ENCODE results near the gene EVI5.

The EVI5 gene

DNA sequence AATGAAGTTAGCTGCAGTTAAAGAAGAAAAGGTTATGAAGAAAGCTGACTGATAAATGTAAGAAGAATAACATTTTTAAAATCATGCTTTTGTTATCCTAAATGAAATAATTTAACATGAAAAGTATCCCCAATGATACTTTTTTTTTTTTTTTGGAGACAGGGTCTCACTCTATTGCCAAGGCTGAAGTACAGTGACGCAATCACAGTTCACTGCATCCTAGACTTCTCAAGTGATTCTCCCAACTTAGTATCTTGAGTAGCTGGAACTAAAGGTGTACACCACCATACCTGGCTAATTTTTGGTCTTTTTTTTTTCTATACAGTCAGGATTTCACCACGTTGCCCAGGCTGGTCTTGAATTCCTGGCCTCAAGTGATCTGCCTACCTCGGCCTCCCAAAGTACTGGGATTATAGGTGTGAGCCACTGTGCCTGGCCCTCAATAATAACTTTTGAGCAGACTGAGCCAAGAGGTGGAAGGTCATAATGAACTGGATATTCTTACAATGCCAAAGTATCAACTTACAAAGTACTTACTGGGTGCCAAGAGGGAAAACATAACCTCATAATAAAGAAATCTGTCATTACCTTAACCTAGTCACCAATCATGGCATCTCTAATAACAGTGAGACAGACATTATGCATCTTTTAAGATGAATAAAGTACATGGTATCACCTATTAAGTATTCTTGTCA lies 94.5 kb downstream of the EVI5 start:
- no peak overlapping the region for H3K27ac ChIP-seq
- H3K9me3 ChIP-seq = no peaks in the 10 kb centered on the region
- H3K4me3 ChIP-seq (ENCODE audit: low read depth in 1 of 2, low read length in 1 of 2) = no peak overlapping the region
- H3K36me3 ChIP-seq = peaks cover 52% of the 10 kb centered on the region
- TF ChIP-seq, protein P1, sequence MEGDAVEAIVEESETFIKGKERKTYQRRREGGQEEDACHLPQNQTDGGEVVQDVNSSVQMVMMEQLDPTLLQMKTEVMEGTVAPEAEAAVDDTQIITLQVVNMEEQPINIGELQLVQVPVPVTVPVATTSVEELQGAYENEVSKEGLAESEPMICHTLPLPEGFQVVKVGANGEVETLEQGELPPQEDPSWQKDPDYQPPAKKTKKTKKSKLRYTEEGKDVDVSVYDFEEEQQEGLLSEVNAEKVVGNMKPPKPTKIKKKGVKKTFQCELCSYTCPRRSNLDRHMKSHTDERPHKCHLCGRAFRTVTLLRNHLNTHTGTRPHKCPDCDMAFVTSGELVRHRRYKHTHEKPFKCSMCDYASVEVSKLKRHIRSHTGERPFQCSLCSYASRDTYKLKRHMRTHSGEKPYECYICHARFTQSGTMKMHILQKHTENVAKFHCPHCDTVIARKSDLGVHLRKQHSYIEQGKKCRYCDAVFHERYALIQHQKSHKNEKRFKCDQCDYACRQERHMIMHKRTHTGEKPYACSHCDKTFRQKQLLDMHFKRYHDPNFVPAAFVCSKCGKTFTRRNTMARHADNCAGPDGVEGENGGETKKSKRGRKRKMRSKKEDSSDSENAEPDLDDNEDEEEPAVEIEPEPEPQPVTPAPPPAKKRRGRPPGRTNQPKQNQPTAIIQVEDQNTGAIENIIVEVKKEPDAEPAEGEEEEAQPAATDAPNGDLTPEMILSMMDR (IDR thresholded peaks at IDR 0.05) = no peak
- H3K27me3 ChIP-seq = no peaks in the 10 kb centered on the region
- H3K4me1 ChIP-seq (ENCODE audit: control insufficient read depth in 1 of 2, insufficient read depth in 1 of 2, low read depth in 1 of 2, low read length in 1 of 2) = no peaks in the 10 kb centered on the region

DNA sequence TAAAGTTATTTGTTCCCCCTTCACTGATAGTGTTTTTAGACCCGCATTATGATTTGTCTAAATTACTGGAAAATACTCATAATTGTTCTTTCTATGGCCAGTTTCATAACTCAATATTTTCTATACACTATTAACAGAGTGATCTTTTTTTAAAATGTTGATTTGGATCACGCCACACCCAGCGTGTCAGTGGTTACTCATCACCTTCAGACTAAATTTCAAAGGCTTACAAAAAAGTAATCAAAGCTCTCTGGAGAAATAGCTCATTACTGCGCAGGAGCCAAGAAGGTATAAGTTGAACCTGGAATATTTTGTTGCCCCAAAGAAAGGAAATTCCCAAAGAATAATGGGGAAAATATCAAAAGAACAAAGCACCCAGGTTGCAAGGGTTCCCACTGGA lies 104.9 kb downstream of the EVI5 start:
- Histone ChIP-seq H3K36me3 (peaks cover 20% of the 10 kb centered on the region), H3K4me1 (ENCODE audit: control insufficient read depth in 1 of 2, insufficient read depth in 1 of 2, low read depth in 1 of 2, low read length in 1 of 2) (no peaks in the 10 kb centered on the region), H3K27ac (no peak overlapping the region), H3K9me3 (no peaks in the 10 kb centered on the region), H3K27me3 (no peaks in the 10 kb centered on the region), H3K4me3 (ENCODE audit: low read depth in 1 of 2, low read length in 1 of 2) (no peak overlapping the region)
- TF ChIP-seq, protein P1 (IDR thresholded peaks at IDR 0.05) = no peak

DNA sequence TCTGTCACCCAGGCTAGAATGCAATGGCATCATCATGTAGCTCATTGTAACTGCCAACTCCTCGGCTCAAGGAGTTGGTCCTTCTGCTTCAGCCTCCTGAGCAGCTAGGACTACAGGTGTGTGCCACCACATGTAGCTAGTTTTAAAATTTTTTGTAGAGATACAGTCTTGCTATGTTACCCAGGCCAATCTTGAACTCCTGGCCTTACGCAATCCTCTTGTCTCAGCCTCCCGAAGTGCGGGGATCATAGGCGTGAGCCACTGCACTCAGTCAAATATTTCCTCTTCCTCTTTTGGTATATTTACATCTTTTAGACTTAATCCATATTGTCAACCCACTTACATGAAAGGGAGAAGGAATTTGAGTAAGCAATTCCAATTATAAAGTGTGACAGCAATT lies 121.1 kb downstream of the EVI5 start:
- no peaks in the 10 kb centered on the region for H3K27me3 ChIP-seq
- H3K9me3 ChIP-seq = no peaks in the 10 kb centered on the region
- H3K4me3 ChIP-seq (ENCODE audit: low read depth in 1 of 2, low read length in 1 of 2) = no peak overlapping the region
- H3K4me1 ChIP-seq (ENCODE audit: control insufficient read depth in 1 of 2, insufficient read depth in 1 of 2, low read depth in 1 of 2, low read length in 1 of 2) = peaks cover 0 to 6% of the 10 kb centered on the region in 2 experiments
- H3K36me3 ChIP-seq = no peaks in the 10 kb centered on the region
- H3K27ac ChIP-seq = no peak overlapping the region
- TF ChIP-seq, protein P1 (IDR thresholded peaks at IDR 0.05) = no peak

DNA sequence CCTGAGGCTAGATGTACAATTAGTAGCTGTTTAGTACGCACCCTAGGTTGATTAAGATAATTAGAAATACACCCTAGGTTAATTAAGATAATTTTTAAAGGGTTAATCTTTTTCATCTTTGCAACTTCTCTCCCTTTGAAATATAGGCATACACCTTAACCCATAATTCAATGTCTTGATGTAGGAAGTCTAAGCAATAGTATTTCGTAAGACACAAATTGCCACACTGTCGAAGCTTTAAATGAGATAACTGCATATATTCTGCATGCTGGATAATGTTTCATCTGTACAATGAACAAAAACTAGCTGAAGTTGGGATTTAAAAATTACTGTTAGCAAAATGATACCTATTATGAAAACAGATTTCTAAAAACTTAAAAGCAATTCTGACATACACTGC lies 122.9 kb downstream of the EVI5 start:
- H3K27me3 ChIP-seq = no peaks in the 10 kb centered on the region
- H3K4me3 ChIP-seq (ENCODE audit: low read depth in 1 of 2, low read length in 1 of 2) = no peak overlapping the region
- TF ChIP-seq, protein P1 (IDR thresholded peaks at IDR 0.05) = no peak

DNA sequence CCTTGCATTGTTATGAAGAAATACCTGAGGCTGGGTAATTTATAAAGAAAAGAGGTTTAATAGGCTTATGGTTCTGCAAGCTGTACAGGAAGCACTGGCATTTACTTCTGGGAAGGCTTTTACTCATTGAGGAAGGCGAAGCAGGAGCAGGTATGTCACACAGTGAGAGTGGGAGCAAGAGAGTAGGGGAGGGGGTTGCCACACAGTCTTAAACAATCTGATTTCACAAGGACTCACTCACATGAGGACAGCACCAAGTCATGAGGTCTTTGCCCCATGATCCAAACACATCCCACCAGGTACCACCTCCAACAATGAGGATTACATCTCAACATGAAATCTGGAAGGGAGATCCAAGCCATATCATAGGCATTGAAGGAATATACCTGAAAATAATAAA lies 127.2 kb downstream of the EVI5 start:
- Histone ChIP-seq H3K9me3 (peaks cover 4% of the 10 kb centered on the region), H3K36me3 (peaks cover 5% of the 10 kb centered on the region), H3K4me3 (ENCODE audit: low read depth in 1 of 2, low read length in 1 of 2) (no peak overlapping the region), H3K4me1 (ENCODE audit: control insufficient read depth in 1 of 2, insufficient read depth in 1 of 2, low read depth in 1 of 2, low read length in 1 of 2) (peaks cover 0 to 6% of the 10 kb centered on the region in 2 experiments), H3K27ac (no peak overlapping the region), H3K27me3 (no peaks in the 10 kb centered on the region)
- TF ChIP-seq, protein P1 (IDR thresholded peaks at IDR 0.05) = no peak

More for the DNA sequence above, 122.9 kb downstream of the EVI5 start:
- H3K4me1 ChIP-seq (ENCODE audit: control insufficient read depth in 1 of 2, insufficient read depth in 1 of 2, low read depth in 1 of 2, low read length in 1 of 2) = peaks cover 0 to 6% of the 10 kb centered on the region in 2 experiments
- H3K27ac ChIP-seq = no peak overlapping the region
- H3K9me3 ChIP-seq = no peaks in the 10 kb centered on the region
- no peaks in the 10 kb centered on the region for H3K36me3 ChIP-seq

Measured in neutrophil (primary cell).